HepG2 (cell line): ENCODE results near the gene RREB1. TPM values are rescaled to one million over a fixed set of nuclear protein-coding genes. Genes with fewer than 3 reads are reported as not detected.
A peak's percentile ranks its signal among the peaks of the same experiment; 100 is the strongest.

Source experiments
- ATAC-seq: fragments of 200-7000 bp; cut with Tn5 transposase; 3 replicates; pipeline ENCODE4 v1.9.1; 2020; ENCODE audit warnings: mild to moderate bottlenecking, moderate library complexity
- BruUV-seq: library from RNA; stranded (reverse); fragments of 400-500 nt; replicated peaks from 2 replicates; lab custom pipeline; 2021; lab: Mats Ljungman, UMichigan
- CTCF ChIA-PET: fragments of 300-600 bp; formaldehyde crosslinking; extraction: SDS; loops from one replicate; lab custom pipeline; 2021; ENCODE audit warnings: low total read pairs, inconsistent platforms, low intra/inter-chr PET ratio; lab: Yijun Ruan, JAX
- POLR2A ChIA-PET: fragments of 350-600 bp; sonication (Branson Sonifier 250); formaldehyde crosslinking; loops from one replicate; lab custom pipeline; 2020; ENCODE audit warnings: antibody characterized with exemption, inconsistent platforms; lab: Yijun Ruan, JAX
- DNase-seq: peaks from one replicate; pipeline ENCODE4 v3.0.0-alpha.2; 2015; ENCODE audit warnings: low spot score
- FAIRE-seq: peaks from 3 replicates; lab custom pipeline; 2011; peaks lifted over from hg19 to GRCh38; lab: Jason Lieb, UNC
- H2AFZ ChIP-seq: one replicate; pipeline ENCODE4 v1.6.1; 2011; ENCODE audit warnings: low read length, inconsistent platforms
- H3K27ac ChIP-seq: fragments of 300-600 bp; 3 replicates; pipeline ENCODE4 v1.8.0; 2011; ENCODE audit warnings: mixed run types, mild to moderate bottlenecking, mixed read lengths, low read length, inconsistent platforms; ENCODE audit not compliant: insufficient read depth; ENCODE audit errors: extremely low read length
- H3K27me3 ChIP-seq, 2 experiments: fragments of 200-600 bp in 1 of 2; 2 replicates in 1 of 2; 3 replicates in 1 of 2; pipeline versions ENCODE4 v1.6.0 to v1.8.0; 2011; ENCODE audit warnings: low read length in 2 of 2, mild to moderate bottlenecking in 2 of 2, moderate library complexity in 2 of 2, inconsistent platforms in 1 of 2; ENCODE audit not compliant: insufficient read depth in 2 of 2, control insufficient read depth in 1 of 2
- H3K36me3 ChIP-seq, 2 experiments: fragments of 200-600 bp in 1 of 2; replicated peaks in 1 of 2; 2 replicates in 1 of 2; 3 replicates in 1 of 2; pipeline versions ENCODE4 v1.5.1 to v1.8.0; 2011; ENCODE audit warnings: low read length in 2 of 2, inconsistent platforms in 1 of 2; ENCODE audit not compliant: insufficient read depth in 2 of 2, control insufficient read depth in 1 of 2
- H3K4me1 ChIP-seq: 2 replicates; pipeline ENCODE4 v1.5.1; 2012; ENCODE audit warnings: low read length, inconsistent platforms; ENCODE audit not compliant: insufficient read depth
- H3K4me2 ChIP-seq: 2 replicates; pipeline ENCODE4 v1.6.0; 2011; ENCODE audit warnings: low read depth, low read length, inconsistent platforms
- H3K4me3 ChIP-seq, 3 experiments: fragments of 200-600 bp in 1 of 3; sonication (generic), shearing (Covaris generic) in 1 of 3; replicated peaks in 1 of 3; 2 replicates each; pipeline ENCODE4 v1.5.1; 2011 to 2016; ENCODE audit warnings: low read length in 3 of 3, inconsistent platforms in 2 of 3, low read depth in 2 of 3, mild to moderate bottlenecking in 2 of 3, control low read depth in 1 of 3, mixed read lengths in 1 of 3; ENCODE audit not compliant: insufficient read depth in 1 of 3
- H3K79me2 ChIP-seq: one replicate; pipeline ENCODE4 v1.6.1; 2011; ENCODE audit warnings: low read length, inconsistent platforms; ENCODE audit not compliant: insufficient read depth
- H3K9ac ChIP-seq: 2 replicates; pipeline ENCODE4 v1.6.0; 2011; ENCODE audit warnings: mild to moderate bottlenecking, low read depth, low read length, inconsistent platforms; ENCODE audit not compliant: insufficient read depth
- H3K9me3 ChIP-seq: 2 replicates; pipeline ENCODE4 v1.5.1; 2012; ENCODE audit warnings: mild to moderate bottlenecking, low read length
- H4K20me1 ChIP-seq: 2 replicates; pipeline ENCODE4 v1.6.0; 2011; ENCODE audit warnings: inconsistent platforms, mild to moderate bottlenecking, low read length, moderate library complexity; ENCODE audit not compliant: insufficient read depth
- FOXO1 ChIP-seq: sonication (generic); formaldehyde crosslinking; IDR thresholded peaks from 2 replicates; pipeline ENCODE4 v1.4.0; 2020; ENCODE audit warnings: missing genetic modification reagents
- MBD4 ChIP-seq: IDR thresholded peaks from 2 replicates; pipeline ENCODE4 v1.6.1; 2012; ENCODE audit warnings: low read length, inconsistent platforms, borderline replicate concordance
- NR2F6 ChIP-seq, 2 experiments: IDR thresholded peaks; 2 replicates each; pipeline ENCODE4 v1.6.1; 2016; ENCODE audit warnings: antibody characterized with exemption in 1 of 2, mild to moderate bottlenecking in 1 of 2
- SNAPC2 ChIP-seq: sonication (generic); formaldehyde crosslinking; IDR thresholded peaks from 2 replicates; pipeline ENCODE4 v1.8.1; 2022; ENCODE audit warnings: mild to moderate bottlenecking, missing genetic modification reagents
- ZNF781 ChIP-seq: sonication (generic); formaldehyde crosslinking; IDR thresholded peaks from 2 replicates; pipeline ENCODE4 v1.5.1; 2020; ENCODE audit warnings: borderline replicate concordance, mild to moderate bottlenecking, missing genetic modification reagents; ENCODE audit errors: not compliant biosample characterization
- ZNF788 ChIP-seq: sonication (generic); formaldehyde crosslinking; IDR thresholded peaks from 2 replicates; pipeline ENCODE4 v1.5.0; 2020; ENCODE audit warnings: mild to moderate bottlenecking, missing genetic modification reagents, borderline replicate concordance
- WGBS: methylation state at CpG from one replicate; pipeline ENCODE4 v1.1.6; 2017; ENCODE audit warnings: low lambda C conversion rate; 5-methylcytosine and 5-hydroxymethylcytosine counted together
- in situ Hi-C: cut with HindIII; loops from 2 replicates; pipeline ENCODE4 v1.10.0; 2017; ENCODE audit warnings: low pct_unique_long_range_greater_than_20kb; ENCODE audit not compliant: extremely low pct_ligation_motif_present
- intact Hi-C: fragments of 100-400 bp; cut with micrococcal nuclease; formaldehyde crosslinking; loops from one replicate; pipeline ENCODE4 v1.10.0; 2022; ENCODE audit not compliant: unreplicated experiment
- polyA plus RNA-seq, 8 experiments: library from polyadenylated mRNA; depleted of rRNA in 3 of 8; stranded (reverse) in 7 of 8; unstranded in 1 of 8; fragments of >200 nt; fragmentation: Illumina TruSeq in 4 of 8; extraction: Trizol in 4 of 8; gene quantifications; 2 replicates each; pipeline versions ENCODE4 v1.2.1 to v1.2.3, GENCODE V29; 2011 to 2016; ENCODE audit warnings: low read depth in 4 of 8, missing spikeins in 1 of 8, mixed read lengths in 1 of 8; ENCODE audit not compliant: insufficient read depth in 1 of 8
- total RNA-seq, 5 experiments: library from RNA; depleted of rRNA; stranded (reverse); fragments of >200 nt; fragmentation: Illumina TruSeq; extraction: Trizol; gene quantifications; 2 replicates each; pipeline ENCODE4 v1.2.3, GENCODE V29; 2016; ENCODE audit warnings: low read depth in 1 of 5

RREB1 gene
- total and polyA plus RNA-seq, 2 of the 13 experiments (the other 11 are each of a cell fraction or from before 2014, with no cell fraction given) = 6.1 to 23.2 TPM

DNA sequence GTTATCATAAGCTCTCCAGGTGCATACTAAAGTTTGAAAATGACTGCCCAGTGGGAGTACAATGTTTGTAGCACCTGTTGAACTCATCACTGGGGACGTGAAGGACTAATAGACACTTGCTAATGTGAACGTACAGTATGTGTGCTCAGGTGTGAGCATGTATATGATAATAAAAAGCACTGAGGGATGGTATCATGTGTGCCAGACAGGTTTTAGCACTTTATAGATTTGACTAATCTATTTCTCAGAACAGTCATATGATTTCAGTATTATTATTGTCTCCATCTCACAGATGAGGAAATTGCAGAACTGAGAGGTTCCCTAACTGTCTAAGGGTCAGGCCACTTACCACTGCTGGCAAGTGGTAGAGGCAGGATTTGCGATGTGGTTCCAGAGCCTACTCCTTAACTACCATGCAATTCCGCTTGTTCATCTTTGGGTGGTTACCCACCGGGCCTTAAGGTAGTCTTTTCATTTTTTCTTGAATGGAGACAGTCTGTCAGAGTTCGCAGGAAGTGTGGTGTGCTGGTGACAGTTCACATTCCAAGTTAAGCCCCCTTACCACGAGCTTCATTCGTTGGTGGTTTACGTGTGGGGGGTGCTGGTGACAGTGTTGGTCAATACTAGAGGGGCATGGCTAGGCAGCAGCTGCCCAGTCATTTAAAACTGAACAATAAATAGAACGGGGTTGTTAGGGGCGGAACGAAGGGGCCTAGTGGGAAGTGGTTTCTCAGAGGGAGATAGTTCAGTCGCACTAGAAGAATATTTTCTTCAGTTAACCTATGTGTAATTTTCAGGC lies 46.8 kb downstream of the RREB1 start (continued):
- TF ChIP-seq ZNF781 (CRISPR knock-in tag) (no peak), NR2F6 (IDR thresholded peaks at IDR 0.05) (no peak), NR2F6 (CRISPR knock-in tag; IDR thresholded peaks at IDR 0.05) (no peak), ZNF788 (CRISPR knock-in tag) (no peak), MBD4 (no peak)

- H3K4me3 ChIP-seq = no peak overlapping the region
- WGBS = 94% methylated on average over 7 of the region's 7 CpGs
- no peaks in the 10 kb centered on the region for H3K9me3 ChIP-seq
- FAIRE-seq (no peak), ATAC-seq (no peak), DNase-seq (no peak)
- H3K79me2 ChIP-seq = peaks cover 96% of the 10 kb centered on the region
- intact Hi-C loops (no loop called here), in situ Hi-C loops (no loop called here)
- CTCF ChIA-PET = no interaction called here
- TSS peak; percentile 22 for BruUV-seq
- peaks cover 3% of the 10 kb centered on the region in 2 experiments; a peak in 4 of 5 replicates for H3K36me3 ChIP-seq
- H3K27ac ChIP-seq = peak overlapping the region; percentile 1
- no peak overlapping the region for H2AFZ ChIP-seq
- no peaks in the 10 kb centered on the region for H3K27me3 ChIP-seq
- no peak overlapping the region for H3K4me2 ChIP-seq
- POLR2A ChIA-PET = interaction anchor here (1.1 kb wide), 1 partner anchor 13 kb away, joined by 3 read pairs; no protein-coding TSS in a partner anchor
- H3K9ac ChIP-seq = no peak overlapping the region
- H4K20me1 ChIP-seq = peaks cover 17% of the 10 kb centered on the region
- TF ChIP-seq SNAPC2 (CRISPR knock-in tag) = 0 out of 2 replicates have a peak, but pooled peaks have one; percentile 30
- TF ChIP-seq FOXO1 (CRISPR knock-in tag) = no peak
- H3K4me1 ChIP-seq = peaks cover 98% of the 10 kb centered on the region
Observed at GRCh38 chr6:7155871-7156579, 48.3 kb downstream of the RREB1 start.
